ENCODE results near the gene TRIM46.
A peak's percentile ranks its signal among the peaks of the same experiment; 100 is the strongest.

The TRIM46 gene

GRCh38 chr1:155173478-155174323, at the start of gene TRIM46:
Gene TRIM46 (plus strand): TSS chr1:155173849. CDS start chr1:155173967, 118 bp downstream.
- ChIA-PET POLR2A (interaction anchor here (0.8 to 1.9 kb wide), 5 partner anchors 20 to 89 kb away, joined by 3 to 17 read pairs (median 5); no protein-coding TSS in a partner anchor), CTCF (interaction anchor here (0.7 to 14.6 kb wide), 52 partner anchors 8 to 431 kb away, joined by 3 to 457 read pairs (median 5); partner anchors contain the start of genes CLK2, EFNA3, MTX1 and SLC50A1)
- H3K4me3 ChIP-seq (ENCODE audit: low read depth, low read length) = peak within 1 kb of the TSS; percentile 98
- TF ChIP-seq CTCF (IDR thresholded peaks at IDR 0.05; ENCODE audit: insufficient read depth, low read length, missing control alignments) = no peak
- no peak for DNase-seq (ENCODE audit: low read depth, low spot score)

- H3K4me3 ChIP-seq (ENCODE audit: low read depth, low read length) = no peak overlapping the region
- ChIA-PET POLR2A (no interaction called here), CTCF (interaction anchor here (1.2 to 8.0 kb wide), 5 partner anchors 9 to 48 kb away, joined by 3 to 52 read pairs (median 5); partner anchors contain the start of gene KRTCAP2)
- no peak for TF ChIP-seq CTCF (IDR thresholded peaks at IDR 0.05; ENCODE audit: insufficient read depth, low read length, missing control alignments)
- no peak for DNase-seq (ENCODE audit: low read depth, low spot score)
Observed at GRCh38 chr1:155124503-155125463, 48.9 kb upstream of the TRIM46 start.

GRCh38 chr1:155125511-155125945, 48.1 kb upstream of the TRIM46 start:
- DNase-seq (ENCODE audit: low read depth, low spot score) = no peak
- TF ChIP-seq CTCF (IDR thresholded peaks at IDR 0.05; ENCODE audit: insufficient read depth, low read length, missing control alignments) = no peak
- no peak overlapping the region for H3K4me3 ChIP-seq (ENCODE audit: low read depth, low read length)
- POLR2A ChIA-PET = no interaction called here
- CTCF ChIA-PET = interaction anchor here (1.2 to 8.0 kb wide), 5 partner anchors 10 to 47 kb away, joined by 3 to 52 read pairs (median 5); partner anchors contain the start of gene KRTCAP2

- no peak for DNase-seq (ENCODE audit: low read depth, low spot score)
- POLR2A ChIA-PET = no interaction called here
- H3K4me3 ChIP-seq (ENCODE audit: low read depth, low read length) = no peak overlapping the region
- CTCF ChIA-PET = interaction anchor here (1.2 to 8.0 kb wide), 4 partner anchors 35 to 47 kb away, joined by 5 to 52 read pairs (median 6); partner anchors contain the start of gene KRTCAP2
- TF ChIP-seq CTCF (IDR thresholded peaks at IDR 0.05; ENCODE audit: insufficient read depth, low read length, missing control alignments) = no peak
Observed at GRCh38 chr1:155125946-155126555, 47.6 kb upstream of the TRIM46 start.

GRCh38 chr1:155126556-155127104, 47.0 kb upstream of the TRIM46 start:
- no peak overlapping the region; the same call in 1 of the 2 replicates for H3K4me3 ChIP-seq (ENCODE audit: low read depth, low read length)
- ChIA-PET POLR2A (no interaction called here), CTCF (interaction anchor here (1.7 to 8.0 kb wide), 2 partner anchors 35 to 46 kb away, joined by 7 to 52 read pairs; partner anchors contain the start of gene KRTCAP2)
- TF ChIP-seq CTCF (IDR thresholded peaks at IDR 0.05; ENCODE audit: insufficient read depth, low read length, missing control alignments) = no peak
- no peak for DNase-seq (ENCODE audit: low read depth, low spot score)
